Cardiac muscle cell (in vitro differentiated cells and primary cell): Measurements from ENCODE around the gene CLBA1. TPM values are rescaled to one million over a fixed set of nuclear protein-coding genes. Genes with fewer than 3 reads are reported as not detected.
"Not testable (repeated sequence)": the region's sequence is repeated elsewhere in the genome, so short reads cannot be mapped to it uniquely, and the experiment has no call there.

ENCODE experiments used
- DNase-seq, 2 donors: peaks; one replicate each; pipeline versions ENCODE4 v3.0.0 to v3.0.0-alpha.2; 2010 to 2017; ENCODE audit warnings: low read depth in 1 of 2, low spot score in 1 of 2
- H3K27ac ChIP-seq: fragments of 200-600 bp; sonication (generic); 2 replicates; pipeline ENCODE4 v1.5.1; 2016
- H3K27me3 ChIP-seq: fragments of 200-600 bp; sonication (generic); 2 replicates; pipeline ENCODE4 v1.6.0; 2016; ENCODE audit warnings: control low read depth
- H3K36me3 ChIP-seq: fragments of 200-600 bp; sonication (generic); 2 replicates; pipeline ENCODE4 v1.5.1; 2016; ENCODE audit warnings: control low read depth
- H3K4me1 ChIP-seq: fragments of 200-600 bp; sonication (generic); 2 replicates; pipeline ENCODE4 v1.8.1; 2017; ENCODE audit warnings: low read depth, mild to moderate bottlenecking, mixed run types
- H3K4me3 ChIP-seq: fragments of 200-600 bp; sonication (generic); 2 replicates; pipeline ENCODE4 v1.5.1; 2016; ENCODE audit warnings: mild to moderate bottlenecking
- H3K9me3 ChIP-seq: fragments of 200-600 bp; sonication (generic); 2 replicates; pipeline ENCODE4 v1.5.1; 2017; ENCODE audit warnings: low read depth, mild to moderate bottlenecking, control low read depth
- polyA plus RNA-seq: library from polyadenylated mRNA; unstranded; fragments of >200 nt; fragmentation: Nextera tagmentation; extraction: Ambion mirVana; gene quantifications from 2 replicates; pipeline ENCODE4 v1.2.1, GENCODE V29; 2016
- total RNA-seq: library from RNA; depleted of rRNA; stranded (reverse); fragments of >200 nt; gene quantifications from 2 replicates; pipeline ENCODE4 v1.2.3, GENCODE V29; 2016
- TF ChIP-seq, protein P1 (sequence below): IDR thresholded peaks from 2 replicates; pipeline ENCODE4 v1.5.1; 2012; ENCODE audit warnings: low read depth, mild to moderate bottlenecking, low read length

CLBA1 gene
- total and polyA plus RNA-seq, 2 experiments from 2014 or later, result 15.5 to 20.4 TPM

DNA sequence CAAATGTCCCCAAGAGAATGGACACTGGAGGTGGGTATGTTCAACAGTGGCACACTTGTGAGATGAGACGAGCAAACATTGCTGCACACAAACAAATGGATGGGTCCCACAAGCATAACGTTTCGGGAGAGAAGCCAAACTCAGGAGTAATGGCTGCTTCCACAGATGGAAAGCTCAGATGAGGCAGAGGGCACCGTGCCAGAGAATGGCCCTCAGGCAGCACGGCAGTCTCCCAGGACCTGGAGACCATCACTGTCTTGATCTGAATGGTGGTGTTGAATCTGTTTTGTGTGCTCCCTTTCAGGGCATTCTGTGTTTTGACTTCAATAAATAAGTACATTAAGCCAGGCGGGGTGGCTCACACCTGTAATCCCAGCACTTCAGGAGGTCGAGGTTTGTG, 43.8 kb downstream of the CLBA1 start:
- DNase-seq, result no peak
- Histone ChIP-seq H3K27ac (no peak overlapping the region), H3K4me1 (peaks cover 5% of the 10 kb centered on the region), H3K9me3 (no peaks in the 10 kb centered on the region), H3K4me3 (no peak overlapping the region), H3K36me3 (no peaks in the 10 kb centered on the region), H3K27me3 (peaks cover 23% of the 10 kb centered on the region)
- TF ChIP-seq, protein P1, sequence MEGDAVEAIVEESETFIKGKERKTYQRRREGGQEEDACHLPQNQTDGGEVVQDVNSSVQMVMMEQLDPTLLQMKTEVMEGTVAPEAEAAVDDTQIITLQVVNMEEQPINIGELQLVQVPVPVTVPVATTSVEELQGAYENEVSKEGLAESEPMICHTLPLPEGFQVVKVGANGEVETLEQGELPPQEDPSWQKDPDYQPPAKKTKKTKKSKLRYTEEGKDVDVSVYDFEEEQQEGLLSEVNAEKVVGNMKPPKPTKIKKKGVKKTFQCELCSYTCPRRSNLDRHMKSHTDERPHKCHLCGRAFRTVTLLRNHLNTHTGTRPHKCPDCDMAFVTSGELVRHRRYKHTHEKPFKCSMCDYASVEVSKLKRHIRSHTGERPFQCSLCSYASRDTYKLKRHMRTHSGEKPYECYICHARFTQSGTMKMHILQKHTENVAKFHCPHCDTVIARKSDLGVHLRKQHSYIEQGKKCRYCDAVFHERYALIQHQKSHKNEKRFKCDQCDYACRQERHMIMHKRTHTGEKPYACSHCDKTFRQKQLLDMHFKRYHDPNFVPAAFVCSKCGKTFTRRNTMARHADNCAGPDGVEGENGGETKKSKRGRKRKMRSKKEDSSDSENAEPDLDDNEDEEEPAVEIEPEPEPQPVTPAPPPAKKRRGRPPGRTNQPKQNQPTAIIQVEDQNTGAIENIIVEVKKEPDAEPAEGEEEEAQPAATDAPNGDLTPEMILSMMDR, result no peak

- H3K4me1 ChIP-seq, result peaks cover 5% of the 10 kb centered on the region
- H3K4me3 ChIP-seq, result no peak overlapping the region
- TF ChIP-seq, protein P1, result no peak
- peaks cover 28% of the 10 kb centered on the region for H3K27me3 ChIP-seq
- no peak for DNase-seq
- H3K36me3 ChIP-seq, result no peaks in the 10 kb centered on the region
- no peaks in the 10 kb centered on the region for H3K9me3 ChIP-seq
- no peak overlapping the region for H3K27ac ChIP-seq
These were observed 44.6 kb downstream of the CLBA1 start for GRCh38 chr14:105030194-105030593.

GRCh38 chr14:105030836-105031396, 45.3 kb downstream of the CLBA1 start:
- no peak for DNase-seq
- no peaks in the 10 kb centered on the region for H3K9me3 ChIP-seq
- no peaks in the 10 kb centered on the region for H3K36me3 ChIP-seq
- H3K4me3 ChIP-seq, result no peak overlapping the region
- peaks cover 28% of the 10 kb centered on the region for H3K27me3 ChIP-seq
- peaks cover 5% of the 10 kb centered on the region for H3K4me1 ChIP-seq
- TF ChIP-seq, protein P1, result no peak
- H3K27ac ChIP-seq, result peak overlapping the region; percentile 10

DNA sequence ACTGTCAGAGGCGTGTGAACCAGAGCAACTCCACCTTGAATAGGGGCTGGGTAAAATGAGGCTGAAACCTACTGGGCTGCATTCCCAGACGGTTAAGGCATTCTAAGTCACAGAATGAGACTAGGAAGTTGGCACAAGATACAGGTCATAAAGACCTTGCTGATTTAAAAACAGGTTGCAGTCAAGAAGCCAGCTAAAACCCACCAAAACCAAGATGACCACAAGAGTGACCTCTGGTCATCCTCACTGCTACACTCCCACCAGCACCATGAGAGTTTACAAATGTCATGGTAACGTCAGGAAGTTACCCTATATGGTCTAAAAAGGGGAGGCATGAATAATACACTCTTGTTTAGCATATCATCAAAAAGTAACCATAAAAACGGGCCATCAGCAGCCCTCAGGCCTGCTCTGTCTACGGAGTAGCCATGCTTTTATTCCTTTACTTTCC, 46.9 kb downstream of the CLBA1 start:
- H3K36me3 ChIP-seq, H3K4me3 ChIP-seq, H3K9me3 ChIP-seq, H3K27ac ChIP-seq, DNase-seq, H3K4me1 ChIP-seq: not testable (repeated sequence)
- H3K27me3 ChIP-seq, result peaks cover 28% of the 10 kb centered on the region

DNA sequence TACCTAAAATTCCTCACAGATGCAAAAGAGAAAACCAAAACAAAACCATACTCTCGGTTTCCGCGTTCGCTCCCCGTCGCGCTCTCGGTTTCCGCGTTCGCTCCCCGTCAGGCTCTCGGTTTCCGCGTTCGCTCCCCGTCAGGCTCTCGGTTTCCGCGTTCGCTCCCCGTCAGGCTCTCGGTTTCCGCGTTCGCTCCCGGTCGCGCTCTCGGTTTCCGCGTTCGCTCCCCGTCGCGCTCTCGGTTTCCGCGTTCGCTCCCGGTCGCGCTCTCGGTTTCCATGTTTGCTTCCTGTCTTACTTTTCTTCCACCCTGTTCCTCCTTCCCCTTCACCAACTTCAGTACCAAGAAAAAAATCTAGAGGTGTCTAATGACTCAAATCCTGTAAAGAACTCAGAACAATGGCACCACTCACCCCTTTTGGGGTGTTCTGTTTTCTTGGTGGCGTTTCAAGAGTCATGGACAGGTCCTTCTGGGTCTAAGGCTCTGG, 47.9 kb downstream of the CLBA1 start:
- peaks cover 28% of the 10 kb centered on the region for H3K27me3 ChIP-seq
- not testable (repeated sequence) for H3K27ac ChIP-seq, H3K9me3 ChIP-seq, DNase-seq, H3K36me3 ChIP-seq, H3K4me3 ChIP-seq
- H3K4me1 ChIP-seq, result peaks cover 15% of the 10 kb centered on the region

GRCh38 chr14:105034315-105035039, 48.9 kb downstream of the CLBA1 start:
- Histone ChIP-seq H3K36me3 (no peaks in the 10 kb centered on the region), H3K27me3 (peaks cover 28% of the 10 kb centered on the region), H3K9me3 (no peaks in the 10 kb centered on the region), H3K4me3 (no peak overlapping the region), H3K4me1 (peaks cover 18% of the 10 kb centered on the region), H3K27ac (no peak overlapping the region)
- no peak for DNase-seq
- TF ChIP-seq, protein P1, result no peak

DNA sequence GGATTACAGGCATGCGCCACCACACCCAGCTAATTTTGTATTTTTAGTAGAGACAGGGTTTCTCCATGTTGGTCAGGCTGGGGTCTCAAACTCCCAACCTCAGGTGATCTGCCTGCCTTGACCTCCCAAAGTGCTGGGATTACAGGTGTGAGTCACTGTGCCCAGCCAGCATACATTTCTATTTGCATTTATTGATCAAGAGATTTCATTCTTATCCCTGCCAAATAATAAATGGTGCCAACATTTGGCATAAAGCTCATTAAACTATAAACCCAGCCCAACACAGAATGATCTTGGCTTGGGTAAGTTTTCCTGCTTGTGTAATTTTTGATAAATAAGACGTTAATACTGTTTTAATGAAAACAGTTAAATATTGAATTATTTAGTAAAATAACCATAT, 50.0 kb downstream of the CLBA1 start:
- not testable (repeated sequence) for H3K27ac ChIP-seq, DNase-seq, H3K9me3 ChIP-seq, H3K36me3 ChIP-seq, H3K4me3 ChIP-seq
- peaks cover 26% of the 10 kb centered on the region for H3K4me1 ChIP-seq
- H3K27me3 ChIP-seq, result peaks cover 28% of the 10 kb centered on the region
